Measurements from ENCODE around the gene GJB5.
"Not testable (repeated sequence)": the region's sequence is repeated elsewhere in the genome, so short reads cannot be mapped to it uniquely, and the experiment has no call there.

GJB5 gene

DNA sequence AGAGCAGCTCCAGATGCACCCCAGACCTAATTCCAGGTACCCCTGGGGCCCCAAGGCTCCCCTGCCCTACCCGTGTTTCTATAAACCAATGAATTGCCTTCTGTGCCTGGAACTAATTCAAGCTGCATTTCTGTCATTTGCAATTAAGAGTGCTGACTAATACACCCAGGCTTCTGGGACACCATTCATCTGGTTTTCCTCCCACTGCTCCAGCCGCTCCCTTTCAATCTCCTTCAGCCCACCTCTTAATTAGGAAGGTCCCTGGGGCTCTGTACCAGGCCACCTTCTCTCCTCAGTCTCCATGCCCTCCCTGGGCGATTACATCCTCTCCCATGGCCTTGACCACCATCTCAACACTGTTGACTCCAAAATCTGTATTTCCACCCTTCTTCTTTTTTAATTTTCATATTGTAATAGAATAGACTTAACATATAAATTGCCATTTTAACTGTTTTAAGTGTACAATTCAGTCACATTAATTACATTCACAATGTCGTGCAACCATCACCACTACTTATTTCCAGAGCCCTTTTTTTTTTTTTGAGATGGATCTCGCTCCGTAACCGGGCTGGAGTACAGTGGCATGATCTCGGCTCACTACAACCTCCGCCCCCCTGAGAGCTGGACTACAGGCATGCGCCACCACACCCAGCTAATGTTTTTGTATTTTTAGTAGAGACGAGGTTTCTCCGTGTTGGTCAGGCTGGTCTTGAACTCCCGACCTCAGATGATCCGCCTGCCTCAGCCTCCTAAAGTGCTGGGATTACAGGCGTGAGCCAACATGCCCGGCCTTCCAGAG, 16.9 kb downstream of the GJB5 start:
- Histone ChIP-seq H3K9ac (ENCODE audit: low read length in 5 of 5) (no peak overlapping the region), H3K9me3 (ENCODE audit: control insufficient read depth in 5 of 5, low read length in 5 of 5) (no peaks in the 10 kb centered on the region), H3K4me3 (ENCODE audit: low read depth in 1 of 5, low read length in 5 of 5) (no peak overlapping the region), H3K36me3 (ENCODE audit: control insufficient read depth in 5 of 5, insufficient read depth in 5 of 5, low read length in 5 of 5) (no peaks in the 10 kb centered on the region), H3K27me3 (ENCODE audit: control insufficient read depth in 5 of 5, insufficient read depth in 4 of 5, low read length in 5 of 5) (peaks cover under 1 to 11% (median 4%) of the 10 kb centered on the region in 5 donors), H3K27ac (ENCODE audit: low read depth, low read length) (no peak overlapping the region), H3K4me1 (ENCODE audit: control insufficient read depth in 5 of 5, insufficient read depth in 5 of 5, low read length in 5 of 5) (no peaks in the 10 kb centered on the region)

DNA sequence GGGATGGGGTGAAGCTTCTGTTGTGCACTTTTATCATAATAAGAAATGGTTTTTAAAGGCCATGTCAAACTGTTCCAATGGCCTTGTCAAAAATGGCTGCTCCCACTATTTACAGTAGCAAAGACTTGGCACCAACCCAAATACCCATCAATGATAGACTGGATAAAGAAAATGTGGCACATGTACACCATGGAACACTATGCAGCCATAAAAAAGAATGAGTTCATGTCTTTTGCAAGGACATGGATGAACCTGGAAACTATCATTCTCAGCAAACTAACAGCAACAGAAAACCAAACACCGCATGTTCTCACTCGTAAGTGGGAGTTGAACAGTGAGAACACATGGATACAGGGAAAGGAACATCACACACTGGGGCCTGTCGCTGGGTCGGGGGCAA, 18.3 kb downstream of the GJB5 start:
- H3K36me3 ChIP-seq (ENCODE audit: control insufficient read depth in 5 of 5, insufficient read depth in 5 of 5, low read length in 5 of 5); H3K9ac ChIP-seq (ENCODE audit: low read length in 5 of 5); H3K4me1 ChIP-seq (ENCODE audit: control insufficient read depth in 5 of 5, insufficient read depth in 5 of 5, low read length in 5 of 5); H3K9me3 ChIP-seq (ENCODE audit: control insufficient read depth in 5 of 5, low read length in 5 of 5); H3K4me3 ChIP-seq (ENCODE audit: low read depth in 1 of 5, low read length in 5 of 5); H3K27ac ChIP-seq (ENCODE audit: low read depth, low read length): not testable (repeated sequence)
- H3K27me3 ChIP-seq (ENCODE audit: control insufficient read depth in 5 of 5, insufficient read depth in 4 of 5, low read length in 5 of 5), result peaks cover 5 to 25% (median 11%) of the 10 kb centered on the region in 5 donors

DNA sequence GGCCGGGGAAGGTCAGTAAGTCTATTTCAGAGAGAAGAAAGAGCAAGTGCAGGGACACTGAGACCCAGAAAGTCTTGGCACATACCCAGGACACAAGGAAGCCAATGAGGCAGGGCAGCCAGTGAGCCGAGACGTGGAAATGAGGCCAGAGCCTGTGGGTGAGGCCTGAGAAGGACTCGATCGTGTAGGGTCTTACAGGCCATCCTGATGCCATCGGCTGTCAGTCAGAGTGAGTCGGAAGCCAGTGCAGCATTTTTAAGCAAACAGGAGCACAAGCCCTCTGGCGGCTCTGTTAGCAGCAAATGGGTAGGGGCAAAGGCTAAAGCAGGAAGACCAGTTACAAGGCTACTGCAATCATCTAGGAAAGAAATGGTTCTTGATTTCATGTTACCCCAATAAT, 20.1 kb downstream of the GJB5 start:
- Histone ChIP-seq H3K4me1 (ENCODE audit: control insufficient read depth in 5 of 5, insufficient read depth in 5 of 5, low read length in 5 of 5) (no peaks in the 10 kb centered on the region), H3K4me3 (ENCODE audit: low read depth in 1 of 5, low read length in 5 of 5) (no peak overlapping the region), H3K27me3 (ENCODE audit: control insufficient read depth in 5 of 5, insufficient read depth in 4 of 5, low read length in 5 of 5) (peaks cover 8 to 29% (median 17%) of the 10 kb centered on the region in 5 donors), H3K9ac (ENCODE audit: low read length in 5 of 5) (no peak overlapping the region), H3K27ac (ENCODE audit: low read depth, low read length) (no peak overlapping the region), H3K9me3 (ENCODE audit: control insufficient read depth in 5 of 5, low read length in 5 of 5) (no peaks in the 10 kb centered on the region), H3K36me3 (ENCODE audit: control insufficient read depth in 5 of 5, insufficient read depth in 5 of 5, low read length in 5 of 5) (no peaks in the 10 kb centered on the region)

DNA sequence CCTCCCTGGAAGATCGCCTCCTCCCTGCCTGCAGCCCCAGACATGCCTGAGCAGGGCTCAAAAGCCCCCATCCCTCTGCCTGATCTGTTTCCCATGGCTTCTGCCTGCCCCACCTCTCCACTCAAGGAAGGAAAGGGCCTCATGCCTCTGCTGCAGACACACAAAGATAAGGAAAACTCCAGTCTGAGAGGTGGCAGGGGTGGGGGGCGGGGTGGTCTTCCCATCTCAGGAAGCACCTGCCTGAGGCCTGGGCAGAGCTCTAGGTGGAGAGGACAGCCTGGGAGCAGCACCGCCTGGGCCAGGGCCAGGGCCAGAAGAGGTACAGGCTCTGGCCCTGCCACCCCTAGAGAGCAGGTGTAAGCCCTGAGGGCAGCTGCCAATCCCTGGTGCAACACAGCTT, 22.1 kb downstream of the GJB5 start:
- Histone ChIP-seq H3K4me3 (ENCODE audit: low read depth in 1 of 5, low read length in 5 of 5) (no peak overlapping the region), H3K36me3 (ENCODE audit: control insufficient read depth in 5 of 5, insufficient read depth in 5 of 5, low read length in 5 of 5) (no peaks in the 10 kb centered on the region), H3K27me3 (ENCODE audit: control insufficient read depth in 5 of 5, insufficient read depth in 4 of 5, low read length in 5 of 5) (peaks cover 25 to 45% (median 32%) of the 10 kb centered on the region in 5 donors), H3K4me1 (ENCODE audit: control insufficient read depth in 5 of 5, insufficient read depth in 5 of 5, low read length in 5 of 5) (peaks cover 0 to 12% (median 10%) of the 10 kb centered on the region in 5 donors), H3K27ac (ENCODE audit: low read depth, low read length) (no peak overlapping the region), H3K9ac (ENCODE audit: low read length in 5 of 5) (no peak overlapping the region), H3K9me3 (ENCODE audit: control insufficient read depth in 5 of 5, low read length in 5 of 5) (no peaks in the 10 kb centered on the region)

DNA sequence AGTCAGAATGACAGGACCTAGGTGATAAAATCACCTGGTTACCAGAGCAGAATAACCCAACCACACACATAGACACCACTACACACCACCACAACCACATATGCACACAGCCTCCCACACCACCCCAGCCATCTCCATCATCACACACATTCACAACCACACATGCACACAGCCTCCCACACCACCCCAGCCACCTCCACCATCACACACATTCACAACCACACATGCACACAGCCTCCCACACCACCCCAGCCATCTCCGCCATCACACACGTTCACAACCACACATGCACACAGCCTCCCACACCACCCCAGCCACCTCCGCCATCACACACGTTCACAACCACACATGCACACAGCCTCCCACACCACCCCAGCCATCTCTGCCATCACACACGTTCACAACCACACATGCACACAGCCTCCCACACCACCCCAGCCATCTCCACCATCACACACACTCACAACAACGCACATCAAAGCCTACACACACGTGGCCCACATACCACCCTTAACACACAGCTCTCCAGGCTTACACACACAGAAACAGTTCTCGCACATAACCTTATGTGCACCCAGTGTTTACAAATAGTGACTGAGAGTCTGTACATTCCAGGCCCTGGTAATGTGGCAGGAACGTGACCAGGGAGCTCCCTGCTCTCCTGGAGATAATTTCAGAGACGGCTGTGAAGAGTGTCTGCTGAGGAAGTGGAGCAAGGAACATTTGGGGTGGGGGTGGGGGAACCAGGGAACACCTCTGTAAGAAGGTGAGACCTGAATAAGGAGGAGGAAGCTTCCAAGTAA, 22.9 kb downstream of the GJB5 start:
- Histone ChIP-seq H3K9ac (ENCODE audit: low read length in 5 of 5) (no peak overlapping the region), H3K27me3 (ENCODE audit: control insufficient read depth in 5 of 5, insufficient read depth in 4 of 5, low read length in 5 of 5) (peaks cover 28 to 50% (median 40%) of the 10 kb centered on the region in 5 donors), H3K36me3 (ENCODE audit: control insufficient read depth in 5 of 5, insufficient read depth in 5 of 5, low read length in 5 of 5) (no peaks in the 10 kb centered on the region), H3K27ac (ENCODE audit: low read depth, low read length) (no peak overlapping the region), H3K4me1 (ENCODE audit: control insufficient read depth in 5 of 5, insufficient read depth in 5 of 5, low read length in 5 of 5) (peaks cover 0 to 14% (median 10%) of the 10 kb centered on the region in 5 donors), H3K4me3 (ENCODE audit: low read depth in 1 of 5, low read length in 5 of 5) (no peak overlapping the region), H3K9me3 (ENCODE audit: control insufficient read depth in 5 of 5, low read length in 5 of 5) (no peaks in the 10 kb centered on the region)

DNA sequence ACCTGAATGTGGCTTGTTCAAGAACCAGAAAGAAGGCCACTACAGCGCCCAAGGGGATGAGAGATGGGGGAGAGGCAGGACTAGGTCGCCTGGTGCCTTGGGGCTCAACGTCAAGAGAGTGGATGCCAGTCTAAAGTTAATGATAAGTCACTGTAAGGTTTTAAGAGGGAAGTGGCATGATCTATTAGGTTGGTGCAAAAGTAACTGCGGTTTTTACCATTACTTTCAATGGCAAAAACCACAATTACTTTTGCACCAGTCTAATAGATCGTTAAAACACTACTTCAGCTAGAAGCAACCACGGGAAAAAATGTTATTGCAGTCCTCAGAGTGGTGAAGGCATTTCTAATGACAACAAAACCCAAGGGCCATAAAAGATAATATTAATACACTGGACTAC, 23.5 kb downstream of the GJB5 start:
- Histone ChIP-seq H3K36me3 (ENCODE audit: control insufficient read depth in 5 of 5, insufficient read depth in 5 of 5, low read length in 5 of 5) (no peaks in the 10 kb centered on the region), H3K4me3 (ENCODE audit: low read depth in 1 of 5, low read length in 5 of 5) (no peak overlapping the region), H3K27me3 (ENCODE audit: control insufficient read depth in 5 of 5, insufficient read depth in 4 of 5, low read length in 5 of 5) (peaks cover 28 to 51% (median 43%) of the 10 kb centered on the region in 5 donors), H3K4me1 (ENCODE audit: control insufficient read depth in 5 of 5, insufficient read depth in 5 of 5, low read length in 5 of 5) (peaks cover 0 to 14% (median 10%) of the 10 kb centered on the region in 5 donors), H3K9me3 (ENCODE audit: control insufficient read depth in 5 of 5, low read length in 5 of 5) (no peaks in the 10 kb centered on the region), H3K27ac (ENCODE audit: low read depth, low read length) (no peak overlapping the region), H3K9ac (ENCODE audit: low read length in 5 of 5) (no peak overlapping the region)

DNA sequence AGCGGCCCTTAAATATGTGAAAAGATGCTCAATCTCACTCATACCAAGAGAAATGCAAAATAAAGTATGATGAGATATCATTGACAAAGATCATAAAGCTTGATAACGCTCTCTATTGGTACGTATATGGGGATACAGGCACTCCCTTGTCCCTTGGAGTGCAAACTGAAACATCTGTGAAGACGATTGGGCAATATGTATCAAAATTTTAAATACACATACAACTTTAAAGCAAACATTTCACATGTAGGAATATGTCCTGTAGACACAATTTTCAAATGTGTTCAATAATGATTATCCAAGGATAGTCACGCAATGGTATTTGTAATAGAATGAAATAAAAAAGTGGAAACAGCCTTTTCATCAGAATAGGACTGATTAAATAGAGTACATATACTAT, 24.2 kb downstream of the GJB5 start:
- no peaks in the 10 kb centered on the region for H3K36me3 ChIP-seq (ENCODE audit: control insufficient read depth in 5 of 5, insufficient read depth in 5 of 5, low read length in 5 of 5)
- peaks cover 0 to 14% (median 10%) of the 10 kb centered on the region in 5 donors for H3K4me1 ChIP-seq (ENCODE audit: control insufficient read depth in 5 of 5, insufficient read depth in 5 of 5, low read length in 5 of 5)
- H3K4me3 ChIP-seq (ENCODE audit: low read depth in 1 of 5, low read length in 5 of 5), result no peak overlapping the region
- no peak overlapping the region for H3K27ac ChIP-seq (ENCODE audit: low read depth, low read length)
- peaks cover 31 to 53% (median 44%) of the 10 kb centered on the region in 5 donors for H3K27me3 ChIP-seq (ENCODE audit: control insufficient read depth in 5 of 5, insufficient read depth in 4 of 5, low read length in 5 of 5)
- H3K9ac ChIP-seq (ENCODE audit: low read length in 5 of 5), result no peak overlapping the region
- no peaks in the 10 kb centered on the region for H3K9me3 ChIP-seq (ENCODE audit: control insufficient read depth in 5 of 5, low read length in 5 of 5)

DNA sequence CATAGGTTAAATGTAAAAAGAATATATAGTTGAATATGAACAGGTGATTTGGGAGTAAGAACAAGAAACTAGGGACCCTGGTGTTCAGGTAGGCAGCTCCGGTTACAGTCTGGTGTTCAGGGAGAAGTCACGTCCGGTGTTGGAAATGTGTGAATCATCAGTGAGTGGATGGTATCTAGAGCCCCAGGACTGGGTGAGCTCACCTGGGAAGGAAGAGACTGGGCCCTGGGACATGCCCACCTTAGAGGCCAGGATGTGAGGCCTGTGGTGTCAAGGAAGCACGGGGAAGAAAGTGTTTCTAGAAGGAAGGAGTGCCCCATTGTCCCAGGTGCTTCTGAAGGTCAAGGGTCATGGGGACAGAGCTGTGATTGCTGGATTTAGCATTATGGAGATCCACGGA, 24.7 kb downstream of the GJB5 start:
- no peaks in the 10 kb centered on the region for H3K36me3 ChIP-seq (ENCODE audit: control insufficient read depth in 5 of 5, insufficient read depth in 5 of 5, low read length in 5 of 5)
- no peak overlapping the region for H3K4me3 ChIP-seq (ENCODE audit: low read depth in 1 of 5, low read length in 5 of 5)
- no peak overlapping the region for H3K9ac ChIP-seq (ENCODE audit: low read length in 5 of 5)
- H3K27ac ChIP-seq (ENCODE audit: low read depth, low read length), result no peak overlapping the region
- H3K4me1 ChIP-seq (ENCODE audit: control insufficient read depth in 5 of 5, insufficient read depth in 5 of 5, low read length in 5 of 5), result peaks cover 0 to 14% (median 10%) of the 10 kb centered on the region in 5 donors
- no peaks in the 10 kb centered on the region for H3K9me3 ChIP-seq (ENCODE audit: control insufficient read depth in 5 of 5, low read length in 5 of 5)
- peaks cover 31 to 53% (median 44%) of the 10 kb centered on the region in 5 donors for H3K27me3 ChIP-seq (ENCODE audit: control insufficient read depth in 5 of 5, insufficient read depth in 4 of 5, low read length in 5 of 5)

DNA sequence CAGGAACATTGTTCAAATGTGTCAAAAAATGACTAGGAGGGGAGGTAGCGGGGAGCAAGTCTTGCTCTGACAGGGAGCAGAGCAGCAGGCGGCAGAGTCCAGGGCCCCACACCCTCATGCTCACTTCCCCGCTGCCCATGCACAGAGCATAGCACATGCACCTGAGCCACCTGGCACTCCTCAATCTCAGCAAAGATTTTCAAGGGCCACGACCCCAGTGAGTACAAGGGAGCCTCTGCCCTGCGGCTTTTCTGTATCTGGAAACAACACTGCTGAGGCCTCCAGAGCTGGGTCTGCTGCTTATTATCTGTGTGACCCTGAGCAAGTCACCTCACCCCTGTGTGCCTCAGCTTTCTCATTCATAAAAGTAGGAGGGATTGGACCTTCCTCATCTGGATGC, 25.1 kb downstream of the GJB5 start:
- H3K4me3 ChIP-seq (ENCODE audit: low read depth in 1 of 5, low read length in 5 of 5), result no peak overlapping the region
- H3K27ac ChIP-seq (ENCODE audit: low read depth, low read length), result no peak overlapping the region
- H3K9me3 ChIP-seq (ENCODE audit: control insufficient read depth in 5 of 5, low read length in 5 of 5), result no peaks in the 10 kb centered on the region
- H3K9ac ChIP-seq (ENCODE audit: low read length in 5 of 5), result no peak overlapping the region
- H3K4me1 ChIP-seq (ENCODE audit: control insufficient read depth in 5 of 5, insufficient read depth in 5 of 5, low read length in 5 of 5), result peaks cover 0 to 14% (median 10%) of the 10 kb centered on the region in 5 donors
- peaks cover 31 to 53% (median 44%) of the 10 kb centered on the region in 5 donors for H3K27me3 ChIP-seq (ENCODE audit: control insufficient read depth in 5 of 5, insufficient read depth in 4 of 5, low read length in 5 of 5)
- no peaks in the 10 kb centered on the region for H3K36me3 ChIP-seq (ENCODE audit: control insufficient read depth in 5 of 5, insufficient read depth in 5 of 5, low read length in 5 of 5)

DNA sequence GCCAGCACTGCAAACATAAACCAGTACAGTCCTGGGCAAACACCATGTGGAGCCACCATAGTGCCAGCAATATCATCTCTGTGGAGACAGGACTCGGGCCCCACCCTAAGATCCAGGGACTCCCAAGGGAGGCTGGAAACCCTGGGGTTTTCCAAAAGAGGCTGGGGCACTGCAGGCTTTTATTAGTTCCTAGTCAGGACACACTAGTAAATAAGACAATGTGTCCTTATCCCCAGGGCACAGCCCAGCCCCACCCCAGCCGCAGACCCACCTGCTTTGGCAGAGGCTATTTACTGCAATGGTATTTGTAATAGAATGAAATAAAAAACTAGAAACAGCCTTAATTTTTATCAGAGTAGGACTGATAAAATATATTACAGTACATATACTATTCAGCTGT, 25.7 kb downstream of the GJB5 start:
- Histone ChIP-seq H3K27me3 (ENCODE audit: control insufficient read depth in 5 of 5, insufficient read depth in 4 of 5, low read length in 5 of 5) (peaks cover 31 to 53% (median 44%) of the 10 kb centered on the region in 5 donors), H3K4me3 (ENCODE audit: low read depth in 1 of 5, low read length in 5 of 5) (no peak overlapping the region), H3K9ac (ENCODE audit: low read length in 5 of 5) (no peak overlapping the region), H3K27ac (ENCODE audit: low read depth, low read length) (no peak overlapping the region), H3K4me1 (ENCODE audit: control insufficient read depth in 5 of 5, insufficient read depth in 5 of 5, low read length in 5 of 5) (peaks cover 0 to 14% (median 10%) of the 10 kb centered on the region in 5 donors), H3K36me3 (ENCODE audit: control insufficient read depth in 5 of 5, insufficient read depth in 5 of 5, low read length in 5 of 5) (no peaks in the 10 kb centered on the region), H3K9me3 (ENCODE audit: control insufficient read depth in 5 of 5, low read length in 5 of 5) (no peaks in the 10 kb centered on the region)
